ENCODE measurements around the gene FHL2. TPM values are rescaled to one million over a fixed set of nuclear protein-coding genes. Genes with fewer than 3 reads are reported as not detected.

Gene FHL2
- total RNA-seq, 4 donors from 2014 or later: 53.7 to 99.2 (median 71.6) TPM

DNA sequence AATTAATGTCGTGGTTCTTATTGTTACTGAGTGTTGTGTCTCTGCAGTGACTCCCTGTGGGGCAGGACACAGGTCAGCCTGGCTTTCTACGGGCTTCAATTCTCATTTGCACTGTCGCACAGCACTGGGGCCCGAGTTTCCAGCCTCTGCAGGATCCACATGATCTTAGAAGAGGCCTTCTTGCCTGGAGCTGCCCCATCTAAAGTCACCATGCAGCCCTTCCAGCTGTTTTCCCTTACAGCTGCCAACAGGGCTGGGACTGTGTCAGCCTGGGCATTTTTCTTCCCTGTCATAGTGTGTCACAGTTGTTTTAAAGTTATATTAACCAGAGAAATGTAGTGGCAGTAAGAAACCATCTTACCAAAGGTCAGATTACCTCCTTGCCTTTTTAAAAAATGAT is 27.0 kb downstream of the FHL2 start:
- Histone ChIP-seq H3K4me1 (peaks cover 0 to 70% (median 19%) of the 10 kb centered on the region in 4 donors), H3K9me3 (no peaks in the 10 kb centered on the region), H3K36me3 (peaks cover 0 to 14% (median 0%) of the 10 kb centered on the region in 3 donors), H3K4me3 (no peak overlapping the region), H3K27ac (peak overlapping the region in 2 of 4 donors; percentile 69 to 86), H3K27me3 (no peaks in the 10 kb centered on the region)
- DNase-seq (ENCODE audit: low spot score in 2 of 2): no peak
- WGBS, 2 donors: 48 to 76% methylated on average over 4 of the region's 4 CpGs
- TF ChIP-seq CTCF (IDR thresholded peaks at IDR 0.05) (no peak), EP300 (IDR thresholded peaks at IDR 0.05) (no peak), POLR2A (IDR thresholded peaks at IDR 0.05) (no peak)

GRCh38 chr2:105371156-105371555 is 27.7 kb downstream of the FHL2 start:
- WGBS, 2 donors: 69 to 79% methylated on average over 10 of the region's 10 CpGs
- H3K9me3 ChIP-seq: no peaks in the 10 kb centered on the region
- H3K27ac ChIP-seq: peak overlapping the region in 2 of 4 donors; percentile 69 to 86
- no peaks in the 10 kb centered on the region for H3K27me3 ChIP-seq
- H3K4me1 ChIP-seq: peaks cover 0 to 65% (median 18%) of the 10 kb centered on the region in 4 donors
- TF ChIP-seq EP300 (IDR thresholded peaks at IDR 0.05) (no peak), CTCF (IDR thresholded peaks at IDR 0.05) (no peak), POLR2A (IDR thresholded peaks at IDR 0.05) (no peak)
- no peak overlapping the region for H3K4me3 ChIP-seq
- peaks cover 0 to 20% (median 0%) of the 10 kb centered on the region in 3 donors for H3K36me3 ChIP-seq
- no peak for DNase-seq (ENCODE audit: low spot score in 2 of 2)

DNA sequence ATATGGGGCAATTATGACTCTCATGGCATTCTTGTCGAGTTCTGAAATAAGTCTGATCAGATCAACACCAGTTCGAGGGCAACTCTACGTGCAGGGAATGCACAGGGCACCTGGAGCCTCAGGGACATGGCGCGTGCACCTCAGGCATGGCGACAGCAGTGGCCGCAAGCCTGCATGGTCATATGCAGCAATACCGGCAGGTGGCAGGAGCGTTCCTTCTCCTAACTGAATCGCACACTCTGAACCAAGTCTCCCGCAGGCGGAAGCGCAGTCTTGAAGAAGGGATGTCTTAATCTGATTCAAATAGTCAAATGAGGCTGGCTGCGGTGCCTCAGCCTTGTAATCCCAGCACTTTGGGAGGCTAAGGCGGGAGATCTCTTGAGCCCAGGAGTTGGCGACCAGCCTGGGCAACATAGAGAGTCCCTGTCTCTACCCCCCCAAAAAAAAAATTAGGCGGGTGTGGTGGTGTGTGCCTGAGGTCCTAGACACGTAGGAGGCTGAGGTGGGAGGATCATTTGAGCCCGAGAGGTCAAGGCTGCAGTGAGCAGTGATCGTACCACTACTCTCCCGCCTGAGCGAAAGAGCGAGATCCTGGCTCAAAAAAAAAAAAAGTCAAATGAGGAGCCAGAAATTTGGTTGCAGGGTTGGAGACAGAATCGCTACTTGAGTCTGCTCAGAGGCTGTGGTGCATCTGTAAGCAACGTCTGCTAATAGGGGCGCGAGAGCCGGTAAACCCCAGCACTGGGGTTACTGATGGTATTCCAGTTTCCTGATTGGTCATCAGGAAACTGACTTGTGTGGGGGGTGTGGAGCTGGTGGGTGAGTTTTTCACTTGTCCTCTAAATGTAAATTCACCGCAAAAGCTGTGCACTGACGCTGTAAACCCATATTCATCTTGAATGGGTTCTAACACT is 28.8 kb downstream of the FHL2 start:
- Histone ChIP-seq H3K9me3 (no peaks in the 10 kb centered on the region), H3K4me1 (peaks cover 0 to 55% (median 17%) of the 10 kb centered on the region in 4 donors), H3K27me3 (no peaks in the 10 kb centered on the region), H3K36me3 (peaks cover 0 to 24% (median 0%) of the 10 kb centered on the region in 3 donors), H3K4me3 (no peak overlapping the region), H3K27ac (peak overlapping the region in 2 of 4 donors; percentile 69 to 86)
- peak; percentile 82 to 93 for DNase-seq (ENCODE audit: low spot score in 2 of 2)
- TF ChIP-seq EP300 (IDR thresholded peaks at IDR 0.05): peak in 1 of 2 donors; percentile 57
- no peak for TF ChIP-seq POLR2A (IDR thresholded peaks at IDR 0.05)
- TF ChIP-seq CTCF (IDR thresholded peaks at IDR 0.05): peak; percentile 85 to 95 (median 88)
- 37 to 41% methylated on average over 28 to 30 of the region's 30 CpGs for WGBS, 2 donors

DNA sequence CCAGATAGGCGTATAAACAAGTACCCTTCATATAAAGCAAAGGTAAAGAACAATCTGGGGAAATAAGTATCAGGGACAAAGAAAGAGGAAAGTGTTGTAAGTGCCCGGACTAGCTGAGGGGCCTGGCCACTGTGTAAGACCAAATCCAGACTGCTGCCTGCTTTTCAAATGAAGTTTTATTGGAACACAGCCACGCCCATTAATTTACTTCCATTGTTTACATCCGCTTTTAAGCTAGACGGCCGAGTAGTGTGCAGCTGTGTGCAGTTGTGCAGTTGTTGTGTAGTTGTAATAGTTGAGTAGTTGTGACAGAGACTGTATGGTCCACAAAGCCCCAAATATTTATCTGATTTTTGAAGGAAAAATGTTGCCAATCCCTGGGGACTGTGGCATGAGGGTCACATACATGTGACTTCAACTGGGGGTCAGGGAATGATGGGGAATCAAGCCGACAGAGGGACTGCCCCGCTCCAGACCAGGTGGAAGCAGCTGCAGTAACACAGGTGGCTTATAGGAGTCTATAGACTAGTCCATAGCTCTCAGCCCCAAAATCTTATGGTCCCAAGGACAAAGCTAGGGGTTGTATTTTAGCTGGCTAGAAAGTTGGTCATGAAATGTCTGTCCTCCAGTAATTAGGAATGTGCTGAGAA is 30.0 kb downstream of the FHL2 start:
- H3K27ac ChIP-seq: no peak overlapping the region
- no peaks in the 10 kb centered on the region for H3K27me3 ChIP-seq
- TF ChIP-seq POLR2A (IDR thresholded peaks at IDR 0.05): no peak
- TF ChIP-seq EP300 (IDR thresholded peaks at IDR 0.05): no peak
- WGBS, 2 donors: 72 to 73% methylated on average over 8 of the region's 8 CpGs
- peaks cover 0 to 24% (median 0%) of the 10 kb centered on the region in 3 donors for H3K36me3 ChIP-seq
- H3K4me3 ChIP-seq: no peak overlapping the region
- peaks cover 0 to 43% (median 8%) of the 10 kb centered on the region in 4 donors for H3K4me1 ChIP-seq
- no peak for DNase-seq (ENCODE audit: low spot score in 2 of 2)
- H3K9me3 ChIP-seq: no peaks in the 10 kb centered on the region

GRCh38 chr2:105365206-105365605 is 33.6 kb downstream of the FHL2 start:
- H3K36me3 ChIP-seq: peaks cover 0 to 60% (median 2%) of the 10 kb centered on the region in 3 donors
- no peak for DNase-seq (ENCODE audit: low spot score in 2 of 2)
- no peaks in the 10 kb centered on the region for H3K27me3 ChIP-seq
- 47 to 69% methylated on average over 3 of the region's 3 CpGs for WGBS, 2 donors
- no peak overlapping the region for H3K4me3 ChIP-seq
- TF ChIP-seq POLR2A (IDR thresholded peaks at IDR 0.05) (no peak), CTCF (IDR thresholded peaks at IDR 0.05) (no peak), EP300 (IDR thresholded peaks at IDR 0.05) (no peak)
- H3K27ac ChIP-seq: no peak overlapping the region
- peaks cover 0 to 19% (median 0%) of the 10 kb centered on the region in 4 donors for H3K4me1 ChIP-seq
- no peaks in the 10 kb centered on the region for H3K9me3 ChIP-seq
